Measurements from ENCODE around the gene TUBB4B. TPM values are rescaled to one million over a fixed set of nuclear protein-coding genes. Genes with fewer than 3 reads are reported as not detected.

TUBB4B gene
- total RNA-seq, 2 experiments from 2014 or later, result 241 to 249 TPM

GRCh38 chr9:137200311-137201204 is 40.5 kb upstream of the TUBB4B start, which contains the start of gene TPRN:
Gene TPRN (minus strand): TSS chr9:137200741. CDS start chr9:137200711, 30 bp downstream.
- peak; percentile 95 for ATAC-seq (ENCODE audit: low read depth)
- no peaks in the 10 kb centered on the region for H3K9me3 Mint-ChIP-seq
- H3K4me1 Mint-ChIP-seq, result peaks cover 20% of the 10 kb centered on the region
- no peaks in the 10 kb centered on the region for H3K27me3 Mint-ChIP-seq
- H3K27ac Mint-ChIP-seq, result peak within 1 kb of the TSS; percentile 86
- H3K36me3 Mint-ChIP-seq, result no peaks in the 10 kb centered on the region
- peak within 1 kb of the TSS; percentile 84 for H3K4me3 Mint-ChIP-seq
- POLR2A ChIA-PET, result interaction anchor here (0.6 to 3.5 kb wide), 21 partner anchors 8 to 473 kb away, joined by 3 to 42 read pairs (median 5); partner anchors contain the start of genes ANAPC2, CYSRT1, DPP7 and MAN1B1
- DNase-seq, result peak; percentile 95

- POLR2A ChIA-PET, result interaction anchor here (0.6 to 3.5 kb wide), 18 partner anchors 10 to 474 kb away, joined by 3 to 42 read pairs (median 6); partner anchors contain the start of genes ANAPC2, CYSRT1, DPP7 and MAN1B1
- no peaks in the 10 kb centered on the region for H3K27me3 Mint-ChIP-seq
- no peaks in the 10 kb centered on the region for H3K9me3 Mint-ChIP-seq
Measured at GRCh38 chr9:137201205-137201868, 39.8 kb upstream of the TUBB4B start.

GRCh38 chr9:137202966-137203365 is 38.1 kb upstream of the TUBB4B start:
- H3K36me3 Mint-ChIP-seq, result peaks cover 13% of the 10 kb centered on the region
- no peak for ATAC-seq (ENCODE audit: low read depth)
- peaks cover 34% of the 10 kb centered on the region for H3K4me1 Mint-ChIP-seq

More at GRCh38 chr9:137201205-137201868, 39.8 kb upstream of the TUBB4B start:
- peaks cover 21% of the 10 kb centered on the region for H3K4me1 Mint-ChIP-seq
- H3K4me3 Mint-ChIP-seq, result peak overlapping the region; percentile 84
- H3K36me3 Mint-ChIP-seq, result no peaks in the 10 kb centered on the region
- H3K27ac Mint-ChIP-seq, result peak overlapping the region; percentile 86
- ATAC-seq (ENCODE audit: low read depth) (no peak), DNase-seq (no peak)

GRCh38 chr9:137204731-137205125 is 36.4 kb upstream of the TUBB4B start:
- H3K4me3 Mint-ChIP-seq, result peak overlapping the region; percentile 95
- peak overlapping the region; percentile 89 for H3K27ac Mint-ChIP-seq
- POLR2A ChIA-PET, result interaction anchor here (0.6 to 4.0 kb wide), 9 partner anchors 10 to 97 kb away, joined by 3 to 31 read pairs (median 5); partner anchors contain the start of genes ANAPC2, CYSRT1, NELFB and NRARP
- H3K27me3 Mint-ChIP-seq, result no peaks in the 10 kb centered on the region
- no peaks in the 10 kb centered on the region for H3K9me3 Mint-ChIP-seq
- peaks cover 35% of the 10 kb centered on the region for H3K4me1 Mint-ChIP-seq
- no peak for ATAC-seq (ENCODE audit: low read depth)
- H3K36me3 Mint-ChIP-seq, result peaks cover 13% of the 10 kb centered on the region
- DNase-seq, result no peak

More at GRCh38 chr9:137202966-137203365, 38.1 kb upstream of the TUBB4B start:
- Mint-ChIP-seq H3K27me3 (no peaks in the 10 kb centered on the region), H3K4me3 (no peak overlapping the region), H3K27ac (no peak overlapping the region), H3K9me3 (no peaks in the 10 kb centered on the region)
- no peak for DNase-seq
- POLR2A ChIA-PET, result interaction anchor here (2.1 to 3.5 kb wide), 2 partner anchors 15 kb away, joined by 4 to 42 read pairs; partner anchors contain the start of genes ANAPC2 and SSNA1

- ATAC-seq (ENCODE audit: low read depth), result peak; percentile 51
Measured at GRCh38 chr9:137205126-137206069, 35.7 kb upstream of the TUBB4B start, which contains the start of the genes NDOR1 and TMEM203. Gene NDOR1 (plus strand): TSS chr9:137205700. CDS start chr9:137205778, 78 bp downstream. Gene TMEM203 (minus strand): TSS chr9:137205648. CDS start chr9:137205414, 234 bp downstream.

GRCh38 chr9:137206602-137207001 is 34.5 kb upstream of the TUBB4B start:
- H3K36me3 Mint-ChIP-seq, result peaks cover 15% of the 10 kb centered on the region
- no peaks in the 10 kb centered on the region for H3K27me3 Mint-ChIP-seq
- peak overlapping the region; percentile 95 for H3K4me3 Mint-ChIP-seq
- H3K27ac Mint-ChIP-seq, result peak overlapping the region; percentile 90
- ATAC-seq (ENCODE audit: low read depth) (no peak), DNase-seq (no peak)
- POLR2A ChIA-PET, result interaction anchor here (0.7 to 4.0 kb wide), 5 partner anchors 11 to 34 kb away, joined by 5 to 31 read pairs (median 8); partner anchors contain the start of genes ANAPC2, CYSRT1, RNF208 and SSNA1
- no peaks in the 10 kb centered on the region for H3K9me3 Mint-ChIP-seq
- H3K4me1 Mint-ChIP-seq, result peaks cover 32% of the 10 kb centered on the region

More at GRCh38 chr9:137205126-137206069, 35.7 kb upstream of the TUBB4B start, which contains the start of the genes NDOR1 and TMEM203:
- peak within 1 kb of the TSS; percentile 95 for H3K4me3 Mint-ChIP-seq
- peaks cover 35% of the 10 kb centered on the region for H3K4me1 Mint-ChIP-seq
- peak within 1 kb of the TSS; percentile 90 for H3K27ac Mint-ChIP-seq
- POLR2A ChIA-PET, result interaction anchor here (0.6 to 4.0 kb wide), 11 partner anchors 10 to 96 kb away, joined by 3 to 31 read pairs (median 5); partner anchors contain the start of genes ANAPC2, CYSRT1, NELFB and NRARP
- peaks cover 15% of the 10 kb centered on the region for H3K36me3 Mint-ChIP-seq
- H3K9me3 Mint-ChIP-seq, result no peaks in the 10 kb centered on the region
- no peaks in the 10 kb centered on the region for H3K27me3 Mint-ChIP-seq
- peak; percentile 97 for DNase-seq

- H3K4me1 Mint-ChIP-seq, result peaks cover 14% of the 10 kb centered on the region
- no peak overlapping the region for H3K4me3 Mint-ChIP-seq
- ATAC-seq (ENCODE audit: low read depth), result no peak
- no peak for DNase-seq
- peaks cover 15% of the 10 kb centered on the region for H3K36me3 Mint-ChIP-seq
- H3K9me3 Mint-ChIP-seq, result no peaks in the 10 kb centered on the region
- POLR2A ChIA-PET, result interaction anchor here (1.5 kb wide), 1 partner anchor 11 kb away, joined by 6 read pairs; the partner anchor contains the start of gene TPRN
- peak overlapping the region; percentile 61 for H3K27ac Mint-ChIP-seq
- H3K27me3 Mint-ChIP-seq, result no peaks in the 10 kb centered on the region
Measured at GRCh38 chr9:137211532-137211931, 29.6 kb upstream of the TUBB4B start.

- Mint-ChIP-seq H3K27ac (no peak overlapping the region), H3K4me3 (no peak overlapping the region), H3K36me3 (peaks cover 5% of the 10 kb centered on the region), H3K4me1 (peaks cover 4% of the 10 kb centered on the region), H3K27me3 (no peaks in the 10 kb centered on the region), H3K9me3 (no peaks in the 10 kb centered on the region)
- DNase-seq (no peak), ATAC-seq (ENCODE audit: low read depth) (no peak)
- POLR2A ChIA-PET, result interaction anchor here (1.5 kb wide), 1 partner anchor 12 kb away, joined by 6 read pairs; the partner anchor contains the start of gene TPRN
Measured at GRCh38 chr9:137212520-137212919, 28.6 kb upstream of the TUBB4B start.

GRCh38 chr9:137213160-137214060 is 27.7 kb upstream of the TUBB4B start:
- H3K36me3 Mint-ChIP-seq, result peaks cover 2% of the 10 kb centered on the region
- H3K4me3 Mint-ChIP-seq, result no peak overlapping the region
- POLR2A ChIA-PET, result interaction anchor here (1.3 kb wide), 1 partner anchor 9 kb away, joined by 5 read pairs; the partner anchor contains the start of gene RNF208
- H3K9me3 Mint-ChIP-seq, result no peaks in the 10 kb centered on the region
- no peak overlapping the region for H3K27ac Mint-ChIP-seq
- H3K4me1 Mint-ChIP-seq, result peaks cover 2% of the 10 kb centered on the region
- DNase-seq (no peak), ATAC-seq (ENCODE audit: low read depth) (no peak)
- H3K27me3 Mint-ChIP-seq, result no peaks in the 10 kb centered on the region

GRCh38 chr9:137214620-137215019 is 26.5 kb upstream of the TUBB4B start:
- Mint-ChIP-seq H3K27ac (no peak overlapping the region), H3K27me3 (no peaks in the 10 kb centered on the region), H3K36me3 (peaks cover 2% of the 10 kb centered on the region), H3K9me3 (no peaks in the 10 kb centered on the region), H3K4me1 (no peaks in the 10 kb centered on the region), H3K4me3 (no peak overlapping the region)
- DNase-seq (no peak), ATAC-seq (ENCODE audit: low read depth) (no peak)
- POLR2A ChIA-PET, result interaction anchor here (1.3 kb wide), 1 partner anchor 8 kb away, joined by 5 read pairs; the partner anchor contains the start of gene RNF208

Measured in activated naive CD8-positive, alpha-beta T cell treated with anti-CD3 and anti-CD28 coated beads, Interleukin-2, amount 10 ng/mL, durations not matched to agents 7 days and 5 days (primary cell).